GM12874 (cell line): ENCODE data around the gene POLR1B.

Experiments
- CTCF ChIP-seq: IDR thresholded peaks from 2 replicates; pipeline ENCODE4 v1.5.1; 2011; ENCODE audit warnings: low read depth, mild to moderate bottlenecking, control low read depth, low read length, moderate library complexity; ENCODE audit not compliant: insufficient read depth

The POLR1B gene

GRCh38 chr2:112542123-112542983 lies at the start of gene POLR1B:
TSS of gene POLR1B (plus strand) at chr2:112542465. CDS start at chr2:112542495, 30 bp downstream.
- no peak for TF ChIP-seq CTCF

- TF ChIP-seq CTCF = no peak
These were observed 49.2 kb upstream of the POLR1B start for GRCh38 chr2:112493048-112493447.

- no peak for TF ChIP-seq CTCF
These were observed 48.2 kb upstream of the POLR1B start for GRCh38 chr2:112493858-112494648.

GRCh38 chr2:112494828-112495227 lies 47.4 kb upstream of the POLR1B start:
- no peak for TF ChIP-seq CTCF

- peak; percentile 45 for TF ChIP-seq CTCF
These were observed 41.3 kb upstream of the POLR1B start for GRCh38 chr2:112500850-112501484.

GRCh38 chr2:112516801-112517200 lies 25.5 kb upstream of the POLR1B start:
- no peak for TF ChIP-seq CTCF

GRCh38 chr2:112518807-112519206 lies 23.5 kb upstream of the POLR1B start:
- no peak for TF ChIP-seq CTCF
